ENCODE data around the gene RNF31. TPM values are rescaled to one million over a fixed set of nuclear protein-coding genes. Genes with fewer than 3 reads are reported as not detected.
A peak's percentile ranks its signal among the peaks of the same experiment; 100 is the strongest.

RNF31 gene
- total and polyA plus RNA-seq, 2 of the 13 experiments (the other 11 are each of a cell fraction or from before 2014, with no cell fraction given) = 48.2 to 86.8 TPM

GRCh38 chr14:24130717-24131548, 16.4 kb upstream of the RNF31 start (continued):
- TF ChIP-seq SMAD1 (CRISPR knock-in tag; IDR thresholded peaks at IDR 0.05; ENCODE audit: borderline replicate concordance, low read depth) = peak; percentile 32; the same call in 1 of the 2 replicates
- TF ChIP-seq ELK4 (CRISPR knock-in tag; IDR thresholded peaks at IDR 0.05; ENCODE audit: borderline replicate concordance) = no peak
- TF ChIP-seq ZNF703 (CRISPR knock-in tag; IDR thresholded peaks at IDR 0.05; ENCODE audit: borderline replicate concordance) = no peak
- TF ChIP-seq IKZF4 (CRISPR knock-in tag; IDR thresholded peaks at IDR 0.05; ENCODE audit: borderline replicate concordance, low read depth, not compliant biosample characterization) = no peak
- no peak for TF ChIP-seq KAT2B (IDR thresholded peaks at IDR 0.05; ENCODE audit: borderline replicate concordance, low read depth, low read length)
- peak; percentile 76 for TF ChIP-seq MEIS2 (CRISPR knock-in tag; IDR thresholded peaks at IDR 0.05)
- peak; percentile 86; the same call in 1 of the 2 replicates for TF ChIP-seq ZNF414 (CRISPR knock-in tag; IDR thresholded peaks at IDR 0.05)
- no peak for TF ChIP-seq GMEB2 (CRISPR knock-in tag; IDR thresholded peaks at IDR 0.05; ENCODE audit: low read depth)
- no peak for TF ChIP-seq ZEB1 (IDR thresholded peaks at IDR 0.05; ENCODE audit: insufficient replicate concordance, low read depth)
- no peak for TF ChIP-seq ZNF549 (CRISPR knock-in tag; IDR thresholded peaks at IDR 0.05)
- no peak for TF ChIP-seq CHCHD3 (CRISPR knock-in tag; IDR thresholded peaks at IDR 0.05)
- peak; percentile 57 for TF ChIP-seq ZBTB7B (CRISPR knock-in tag; IDR thresholded peaks at IDR 0.05)
- no peak for TF ChIP-seq NCOR1 (IDR thresholded peaks at IDR 0.05; ENCODE audit: borderline replicate concordance, low read length)
- no peak for TF ChIP-seq ZNF251 (CRISPR knock-in tag; IDR thresholded peaks at IDR 0.05)
- TF ChIP-seq ZNF329 (CRISPR knock-in tag; IDR thresholded peaks at IDR 0.05; ENCODE audit: low read depth) = no peak
- TF ChIP-seq U2AF2 (IDR thresholded peaks at IDR 0.05; ENCODE audit: low read depth, low read length) = no peak
- peak; percentile 89 for TF ChIP-seq RXRB (CRISPR knock-in tag; IDR thresholded peaks at IDR 0.05; ENCODE audit: borderline replicate concordance)
- no peak for TF ChIP-seq CBX2 (IDR thresholded peaks at IDR 0.05; ENCODE audit: low read depth, low read length)
- TF ChIP-seq CBX2 (CRISPR knock-in tag; IDR thresholded peaks at IDR 0.05; ENCODE audit: low read depth) = peak; percentile 58; the same call in 1 of the 2 replicates
- no peak for TF ChIP-seq MXD1 (CRISPR knock-in tag; IDR thresholded peaks at IDR 0.05)
- TF ChIP-seq ZSCAN20 (CRISPR knock-in tag; IDR thresholded peaks at IDR 0.05; ENCODE audit: borderline replicate concordance) = no peak
- TF ChIP-seq ZNF713 (CRISPR knock-in tag; IDR thresholded peaks at IDR 0.05) = peak; percentile 54; the same call in 1 of the 2 replicates
- peak; percentile 52 for TF ChIP-seq SP4 (CRISPR knock-in tag; IDR thresholded peaks at IDR 0.05)
- TF ChIP-seq ZSCAN21 (CRISPR knock-in tag; IDR thresholded peaks at IDR 0.05; ENCODE audit: borderline replicate concordance) = peak; percentile 64; the same call in 1 of the 2 replicates
- peak; percentile 81 for TF ChIP-seq IKZF5 (CRISPR knock-in tag; IDR thresholded peaks at IDR 0.05)

Data from HepG2 (cell line).